Neural cell (in vitro differentiated cells): Measurements from ENCODE around the gene SPOCK1.

Source experiments
- CTCF ChIP-seq: fragments of 450-650 bp; IDR thresholded peaks from 2 replicates; pipeline ENCODE4 v1.5.1; 2014; ENCODE audit warnings: antibody characterized with exemption, mild to moderate bottlenecking, moderate library complexity; ENCODE audit not compliant: poor library complexity, severe bottlenecking
- EP300 ChIP-seq: fragments of 450-650 bp; conservative IDR thresholded peaks from 2 replicates; pipeline ENCODE4 v1.6.1; 2014; ENCODE audit warnings: antibody characterized with exemption, mild to moderate bottlenecking, moderate library complexity; ENCODE audit not compliant: poor library complexity, severe bottlenecking
- EZH2 ChIP-seq: fragments of 200-600, 300-800 bp; shearing (Covaris generic), sonication (generic); IDR thresholded peaks from 2 replicates; pipeline ENCODE4 v1.6.1; 2014; ENCODE audit warnings: antibody characterized with exemption, low read length, borderline replicate concordance, mild to moderate bottlenecking; ENCODE audit not compliant: insufficient read depth, poor library complexity, severe bottlenecking
- POLR2AphosphoS5 ChIP-seq: IDR thresholded peaks from 2 replicates; pipeline ENCODE4 v1.6.1; 2012
- REST ChIP-seq: IDR thresholded peaks from 2 replicates; pipeline ENCODE4 v1.6.1; 2012; ENCODE audit warnings: borderline replicate concordance
- SMC3 ChIP-seq: fragments of 450-650 bp; conservative IDR thresholded peaks from 2 replicates; pipeline ENCODE4 v1.6.1; 2014; ENCODE audit warnings: antibody characterized with exemption, mild to moderate bottlenecking, moderate library complexity; ENCODE audit not compliant: poor library complexity
- TAF1 ChIP-seq: IDR thresholded peaks from 2 replicates; pipeline ENCODE4 v1.6.1; 2012; ENCODE audit warnings: low read depth

GRCh38 chr5:137318027-137318426 lies 181.1 kb downstream of the SPOCK1 start:
- TF ChIP-seq CTCF (no peak), EP300 (peak; percentile 61), EZH2 (no peak), SMC3 (no peak), TAF1 (no peak), REST (peak; percentile 76), POLR2AphosphoS5 (peak; percentile 49)
